KMS-11 (cell line): Measurements from ENCODE around the gene TRPC4.

ENCODE experiments used
- H2AFZ ChIP-seq: fragments of 200-600 bp; sonication (generic); 2 replicates; pipeline ENCODE4 v1.6.1; 2016; ENCODE audit warnings: antibody characterized with exemption, mixed run types, low read depth
- H3K27ac ChIP-seq: fragments of 200-600 bp; sonication (generic); 2 replicates; pipeline ENCODE4 v1.6.1; 2016; ENCODE audit warnings: mild to moderate bottlenecking, mixed run types
- H3K27me3 ChIP-seq: fragments of 200-600 bp; sonication (generic); 2 replicates; pipeline ENCODE4 v1.6.1; 2017; ENCODE audit warnings: mild to moderate bottlenecking, low read depth, mixed run types, moderate library complexity; ENCODE audit not compliant: insufficient read depth
- H3K36me3 ChIP-seq: fragments of 200-600 bp; sonication (generic); 2 replicates; pipeline ENCODE4 v1.6.1; 2017; ENCODE audit warnings: mild to moderate bottlenecking, mixed run types; ENCODE audit not compliant: insufficient read depth
- H3K4me1 ChIP-seq: fragments of 200-600 bp; sonication (generic); 2 replicates; pipeline ENCODE4 v1.6.1; 2016; ENCODE audit warnings: mild to moderate bottlenecking, low read depth, mixed run types; ENCODE audit not compliant: poor library complexity, severe bottlenecking
- H3K4me2 ChIP-seq: fragments of 200-600 bp; sonication (generic); 2 replicates; pipeline ENCODE4 v1.7.0; 2016; ENCODE audit warnings: mild to moderate bottlenecking, mixed run types
- H3K4me3 ChIP-seq: fragments of 200-600 bp; sonication (generic); IDR thresholded peaks from 2 replicates; pipeline ENCODE4 v1.6.1; 2017; ENCODE audit warnings: low read depth, low read length, mixed read lengths; ENCODE audit not compliant: insufficient read depth
- H3K79me2 ChIP-seq: fragments of 200-600 bp; sonication (generic); 2 replicates; pipeline ENCODE4 v1.6.1; 2016; ENCODE audit warnings: low read depth, mixed run types; ENCODE audit not compliant: insufficient read depth
- H3K9ac ChIP-seq: fragments of 200-600 bp; sonication (generic); 2 replicates; pipeline ENCODE4 v1.6.1; 2016; ENCODE audit warnings: mild to moderate bottlenecking, mixed run types
- H4K20me1 ChIP-seq: fragments of 200-600 bp; sonication (generic); 2 replicates; pipeline ENCODE4 v1.6.1; 2016; ENCODE audit warnings: mild to moderate bottlenecking, mixed run types; ENCODE audit not compliant: insufficient read depth
- CTCF ChIP-seq: fragments of 200-600 bp; sonication (generic); conservative IDR thresholded peaks from 2 replicates; pipeline ENCODE4 v1.6.1; 2017; ENCODE audit warnings: low read depth, mild to moderate bottlenecking, antibody characterized with exemption, low read length, moderate library complexity, mixed read lengths

The TRPC4 gene

GRCh38 chr13:37777676-37778075 is 91.9 kb downstream of the TRPC4 start:
- H3K4me3 ChIP-seq, result no peak overlapping the region
- no peak for TF ChIP-seq CTCF
- H3K79me2 ChIP-seq, result no peaks in the 10 kb centered on the region
- no peak overlapping the region for H2AFZ ChIP-seq
- H3K36me3 ChIP-seq, result no peaks in the 10 kb centered on the region
- H3K4me1 ChIP-seq, result no peaks in the 10 kb centered on the region
- no peak overlapping the region for H3K4me2 ChIP-seq
- H4K20me1 ChIP-seq, result no peaks in the 10 kb centered on the region
- H3K27me3 ChIP-seq, result no peaks in the 10 kb centered on the region
- no peak overlapping the region for H3K9ac ChIP-seq
- no peak overlapping the region for H3K27ac ChIP-seq

GRCh38 chr13:37775871-37776270 is 93.7 kb downstream of the TRPC4 start:
- Histone ChIP-seq H3K27ac (no peak overlapping the region), H4K20me1 (no peaks in the 10 kb centered on the region), H3K4me3 (no peak overlapping the region), H3K4me2 (no peak overlapping the region), H3K4me1 (no peaks in the 10 kb centered on the region), H3K9ac (no peak overlapping the region), H2AFZ (no peak overlapping the region), H3K27me3 (no peaks in the 10 kb centered on the region), H3K79me2 (no peaks in the 10 kb centered on the region), H3K36me3 (no peaks in the 10 kb centered on the region)
- no peak for TF ChIP-seq CTCF

- Histone ChIP-seq H3K4me2 (no peak overlapping the region), H3K9ac (no peak overlapping the region), H3K4me3 (no peak overlapping the region), H3K4me1 (no peaks in the 10 kb centered on the region), H4K20me1 (no peaks in the 10 kb centered on the region), H3K27ac (no peak overlapping the region), H3K79me2 (no peaks in the 10 kb centered on the region), H2AFZ (no peak overlapping the region), H3K36me3 (no peaks in the 10 kb centered on the region), H3K27me3 (no peaks in the 10 kb centered on the region)
- no peak for TF ChIP-seq CTCF
These were observed 96.9 kb downstream of the TRPC4 start for GRCh38 chr13:37772644-37773043.

- no peaks in the 10 kb centered on the region for H3K27me3 ChIP-seq
- no peak overlapping the region for H3K4me3 ChIP-seq
- no peak overlapping the region for H3K4me2 ChIP-seq
- no peaks in the 10 kb centered on the region for H4K20me1 ChIP-seq
- no peaks in the 10 kb centered on the region for H3K36me3 ChIP-seq
- TF ChIP-seq CTCF, result no peak
- no peaks in the 10 kb centered on the region for H3K79me2 ChIP-seq
- H2AFZ ChIP-seq, result no peak overlapping the region
- no peaks in the 10 kb centered on the region for H3K4me1 ChIP-seq
- H3K27ac ChIP-seq, result no peak overlapping the region
- no peak overlapping the region for H3K9ac ChIP-seq
These were observed 100.0 kb downstream of the TRPC4 start for GRCh38 chr13:37769545-37769944.

- H3K4me1 ChIP-seq, result no peaks in the 10 kb centered on the region
- peak; percentile 19; the same call in 1 of the 2 replicates for TF ChIP-seq CTCF
- H3K4me2 ChIP-seq, result no peak overlapping the region
- no peak overlapping the region for H3K4me3 ChIP-seq
- no peak overlapping the region for H2AFZ ChIP-seq
- no peaks in the 10 kb centered on the region for H3K27me3 ChIP-seq
- no peaks in the 10 kb centered on the region for H3K36me3 ChIP-seq
- H4K20me1 ChIP-seq, result no peaks in the 10 kb centered on the region
- no peak overlapping the region for H3K9ac ChIP-seq
- no peaks in the 10 kb centered on the region for H3K79me2 ChIP-seq
- H3K27ac ChIP-seq, result no peak overlapping the region
These were observed 100.5 kb downstream of the TRPC4 start for GRCh38 chr13:37769078-37769477.
